SHP77 (cell line): ENCODE data around the gene BRCA1.
"Not testable (repeated sequence)": the region's sequence is repeated elsewhere in the genome, so short reads cannot be mapped to it uniquely, and the experiment has no call there.

Experiments used
- DNase-seq, 2 experiments: peaks; one replicate each; lab custom pipeline; 2025; lab: John Stamatoyannopoulos, UW

The BRCA1 gene

GRCh38 chr17:43125133-43125966, at the start of gene BRCA1:
Gene BRCA1 (minus strand): TSS chr17:43125364. CDS start chr17:43124096, 1,268 bp downstream.
- DNase-seq: peak; percentile 99

GRCh38 chr17:43171586-43172487, 46.7 kb upstream of the BRCA1 start:
- DNase-seq: peak; percentile 20 to 29

GRCh38 chr17:43170766-43171585, 45.8 kb upstream of the BRCA1 start, which contains the start of gene NBR1:
Gene NBR1 (plus strand): TSS chr17:43171214. CDS start chr17:43175800, 4,586 bp downstream.
- peak; percentile 95 to 98 for DNase-seq

- peak; percentile 96 to 97 for DNase-seq
These were observed 45.1 kb upstream of the BRCA1 start for GRCh38 chr17:43170140-43170765.

- DNase-seq: peak; percentile 36 to 71
These were observed 44.5 kb upstream of the BRCA1 start for GRCh38 chr17:43169561-43170139.

GRCh38 chr17:43165971-43166370, 40.8 kb upstream of the BRCA1 start:
- DNase-seq: not testable (repeated sequence)

DNA sequence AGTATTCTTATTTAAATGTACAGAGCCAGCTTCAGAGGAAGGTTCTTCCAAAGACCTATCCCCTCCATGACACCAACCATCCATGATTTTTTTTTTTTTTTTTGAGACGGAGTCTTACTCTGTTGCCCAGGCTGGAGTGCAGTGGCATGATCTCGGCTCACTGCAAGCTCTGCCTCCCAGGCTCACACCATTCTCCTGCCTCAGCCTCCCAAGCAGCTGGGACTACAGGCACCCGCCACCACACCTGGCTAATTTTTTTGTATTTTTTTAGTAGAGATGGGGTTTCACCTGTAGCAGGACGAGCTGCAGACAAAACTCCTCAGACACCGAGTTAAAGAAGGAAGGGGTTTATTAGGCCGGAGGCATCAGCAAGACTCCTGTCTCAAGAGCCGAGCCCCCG, 34.8 kb upstream of the BRCA1 start:
- not testable (repeated sequence) for DNase-seq

DNA sequence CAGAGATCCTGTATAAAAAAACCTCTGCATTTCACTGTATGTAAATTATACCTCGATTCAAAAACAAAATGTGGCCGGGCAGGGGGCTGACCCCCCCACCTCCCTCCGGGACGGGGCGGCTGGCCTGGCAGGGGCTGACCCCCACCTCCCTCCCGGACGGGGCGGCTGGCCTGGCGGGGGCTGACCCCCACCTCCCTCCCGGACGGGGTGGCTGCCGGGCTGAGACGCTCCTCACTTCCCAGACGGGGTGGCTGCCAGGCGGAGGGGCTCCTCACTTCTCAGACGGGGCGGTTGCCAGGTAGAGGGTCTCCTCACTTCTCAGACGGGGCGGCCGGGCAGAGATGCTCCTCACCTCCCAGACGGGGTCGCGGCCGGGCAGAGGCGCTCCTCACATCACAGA, 34.1 kb upstream of the BRCA1 start:
- DNase-seq: not testable (repeated sequence)

DNA sequence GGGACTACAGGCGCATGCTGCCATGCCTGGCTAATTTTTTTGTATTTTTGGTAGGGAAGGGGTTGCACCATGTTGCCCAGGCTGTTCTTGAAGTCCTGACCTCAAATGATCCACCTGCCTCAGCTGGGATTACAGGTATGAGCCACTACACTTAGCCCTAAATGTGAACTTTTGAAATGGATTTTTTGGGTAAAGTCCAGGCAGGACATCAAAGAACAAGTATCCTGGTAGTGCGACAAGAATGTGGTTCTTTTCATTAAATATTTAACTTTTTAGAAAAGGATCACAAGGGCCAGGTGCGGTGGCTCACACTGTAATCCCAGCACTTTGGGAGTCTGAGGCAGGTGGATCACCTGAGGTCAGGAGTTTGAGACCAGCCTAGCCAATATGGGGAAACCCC, 30.5 kb upstream of the BRCA1 start:
- DNase-seq: no peak

DNA sequence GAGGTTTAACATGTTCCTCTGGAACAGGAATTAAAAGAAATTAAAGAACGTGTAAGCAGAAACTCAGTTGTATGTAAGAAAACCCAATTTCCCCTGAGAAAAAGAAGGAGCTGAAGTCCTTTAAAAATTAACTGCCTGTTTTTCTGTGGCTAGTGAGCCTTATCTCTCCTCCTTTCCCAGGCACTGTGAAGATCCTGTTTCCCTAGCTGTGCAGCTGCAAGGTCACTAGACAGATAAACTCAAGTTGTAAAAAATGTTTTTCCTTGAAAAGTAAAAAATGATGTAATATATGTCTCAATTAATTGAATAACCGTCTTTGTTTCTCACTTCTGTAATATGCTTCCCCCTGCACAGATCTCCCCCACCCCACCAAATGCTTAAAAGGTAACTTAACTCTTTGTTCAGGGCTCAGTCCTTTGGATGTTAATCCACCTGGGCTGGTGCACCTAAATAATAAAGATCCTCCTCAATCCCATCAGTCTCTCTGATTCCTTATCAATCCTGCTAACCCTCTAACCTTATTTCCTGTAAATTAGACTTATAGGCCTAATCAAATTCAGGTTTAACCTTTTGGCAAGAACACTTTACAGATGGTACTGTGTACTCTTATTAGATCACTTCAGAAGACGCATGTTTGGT, 28.2 kb upstream of the BRCA1 start:
- not testable (repeated sequence) for DNase-seq

DNA sequence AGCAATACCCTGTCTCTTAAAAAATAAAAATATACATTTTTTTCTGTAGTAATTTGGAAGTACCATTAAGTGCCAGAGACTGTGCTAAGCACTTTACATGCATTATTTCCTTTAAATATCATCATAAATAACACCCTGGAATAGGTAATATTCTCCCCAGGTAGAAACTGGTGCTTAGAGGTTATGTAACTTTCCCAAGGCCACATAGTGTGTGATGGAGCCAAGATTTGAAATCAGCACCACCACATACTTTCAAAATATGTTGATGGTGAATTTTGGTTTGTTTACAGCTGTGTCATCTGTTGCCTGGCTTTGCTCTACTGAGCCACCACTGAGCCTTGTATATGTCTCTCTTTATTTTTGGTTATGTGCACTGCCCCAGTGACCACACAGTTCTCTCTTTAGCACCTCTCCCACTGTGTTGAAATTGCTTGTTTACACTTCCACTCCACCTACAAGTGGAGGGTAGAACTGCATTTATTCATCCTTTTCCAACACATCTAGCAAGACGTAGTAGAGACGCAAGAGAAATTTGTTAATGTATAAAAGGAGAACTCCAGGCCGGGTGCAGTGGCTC, 26.8 kb upstream of the BRCA1 start:
- no peak for DNase-seq

GRCh38 chr17:43146649-43147048, 21.5 kb upstream of the BRCA1 start:
- no peak for DNase-seq

GRCh38 chr17:43143201-43143600, 18.0 kb upstream of the BRCA1 start:
- no peak for DNase-seq

DNA sequence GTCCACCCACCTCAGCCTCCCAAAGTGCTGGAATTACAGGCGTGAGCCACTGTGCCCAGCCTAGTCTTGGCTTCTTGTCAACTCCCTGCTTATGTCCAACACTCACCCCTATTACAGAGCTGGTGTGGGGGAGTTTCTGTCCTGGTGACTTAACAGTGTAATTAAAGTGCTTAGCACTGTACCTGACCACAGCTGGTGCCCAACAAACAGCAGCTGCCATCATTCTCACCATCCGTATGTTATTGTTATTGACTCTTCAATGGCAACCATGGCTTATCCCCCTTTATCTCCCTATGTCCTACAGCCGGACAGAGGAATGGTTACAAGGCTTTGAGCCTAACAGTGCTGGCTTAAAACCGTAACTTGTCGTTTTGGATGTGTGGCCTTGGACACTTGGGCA, 17.0 kb upstream of the BRCA1 start:
- DNase-seq: no peak

- DNase-seq: no peak
These were observed 15.5 kb upstream of the BRCA1 start for GRCh38 chr17:43140396-43141332.

DNA sequence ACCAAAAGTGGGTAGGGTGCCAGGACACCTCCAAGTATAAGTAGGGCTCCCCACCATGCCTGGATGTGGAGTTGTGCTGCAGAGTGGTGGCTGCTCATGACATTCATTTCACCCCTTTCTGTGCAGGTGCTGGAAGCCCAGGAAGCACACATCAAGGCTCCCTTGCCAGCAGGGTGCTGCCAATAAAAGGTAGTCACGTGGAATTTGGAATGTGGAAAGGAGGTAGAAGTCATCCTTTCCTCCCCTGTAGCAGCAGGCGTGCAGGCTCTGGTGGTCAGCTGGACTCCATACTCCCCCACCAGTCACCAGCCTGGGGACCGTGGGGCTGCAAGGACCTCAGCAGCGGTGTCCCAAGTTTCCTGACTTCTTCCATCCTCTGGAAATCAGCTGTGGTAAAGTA, 13.4 kb upstream of the BRCA1 start:
- not testable (repeated sequence) for DNase-seq

GRCh38 chr17:43136574-43136973, 11.4 kb upstream of the BRCA1 start:
- DNase-seq: not testable (repeated sequence)

DNA sequence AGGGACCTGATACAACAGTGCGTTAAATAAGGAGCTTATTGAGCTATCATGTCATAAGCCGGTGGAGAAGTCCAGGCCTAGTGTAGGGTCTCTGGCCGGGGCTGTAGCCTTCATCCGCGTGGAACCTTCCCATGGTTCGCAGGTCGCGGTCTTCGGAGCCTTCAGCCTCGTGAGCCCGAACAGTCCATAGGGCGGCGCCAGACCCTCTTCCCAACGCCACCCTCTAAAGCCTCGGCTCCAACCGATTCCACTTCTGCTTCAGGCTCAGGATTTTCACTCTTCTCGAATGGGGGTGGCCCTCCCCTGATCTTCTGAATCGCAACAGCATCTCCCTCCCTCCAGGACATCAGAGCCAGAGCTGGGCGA, 10.3 kb upstream of the BRCA1 start:
- no peak for DNase-seq
